Heart right ventricle (tissue), 16 donors: ENCODE data around the gene CAPN10. TPM values are rescaled to one million over a fixed set of nuclear protein-coding genes. Genes with fewer than 3 reads are reported as not detected.

Experiments
- ATAC-seq, 8 donors: fragments of 200-7000 bp; cut with Tn5 transposase; one replicate each; pipeline ENCODE4 v1.9.1; 2020; ENCODE audit warnings: mild to moderate bottlenecking in 8 of 8, moderate library complexity in 8 of 8, moderate number of reproducible peaks in 1 of 8
- DNase-seq, 2 donors: peaks; one replicate each; pipeline ENCODE4 v3.0.0-alpha.2; 2020
- H3K27ac ChIP-seq, 10 donors: fragments of 200-600 bp; sonication (generic) in 2 of 10; one replicate each; pipeline versions ENCODE4 v1.5.0 to v1.8.0; 2020 to 2022; ENCODE audit warnings: mild to moderate bottlenecking in 3 of 10
- H3K27me3 ChIP-seq, 7 donors: fragments of 200-600 bp; one replicate each; pipeline ENCODE4 v1.8.0; 2021 to 2022; ENCODE audit warnings: mild to moderate bottlenecking in 2 of 7
- H3K36me3 ChIP-seq, 9 donors: fragments of 200-600 bp; sonication (generic) in 1 of 9; one replicate each; pipeline versions ENCODE4 v1.5.0 to v1.8.0; 2020 to 2022; ENCODE audit warnings: mild to moderate bottlenecking in 2 of 9
- H3K4me1 ChIP-seq, 9 donors: fragments of 200-600 bp; sonication (generic) in 1 of 9; one replicate each; pipeline versions ENCODE4 v1.5.0 to v1.8.0; 2020 to 2022; ENCODE audit warnings: mild to moderate bottlenecking in 4 of 9
- H3K4me3 ChIP-seq, 10 donors: fragments of 200-600 bp; sonication (generic) in 2 of 10; one replicate each; pipeline versions ENCODE4 v1.5.0 to v1.8.0; 2020 to 2022; ENCODE audit warnings: mild to moderate bottlenecking in 7 of 10, moderate library complexity in 2 of 10
- H3K9me3 ChIP-seq, 11 donors: fragments of 200-600 bp in 10 of 11; sonication (generic) in 2 of 11; one replicate each; pipeline versions ENCODE4 v1.5.0 to v1.8.0; 2013 to 2022; ENCODE audit warnings: mild to moderate bottlenecking in 2 of 11, control low read depth in 1 of 11, moderate library complexity in 1 of 11
- CTCF ChIP-seq, 9 donors: fragments of 200-600 bp; sonication (generic) in 2 of 9; IDR thresholded peaks; one replicate each; pipeline versions ENCODE4 v1.5.0 to v1.8.0; 2021 to 2022; ENCODE audit warnings: antibody characterized with exemption in 9 of 9, mild to moderate bottlenecking in 5 of 9, moderate library complexity in 1 of 9
- WGBS, 2 donors: extraction: QIAGEN DNeasy Blood & Tissue Kit; methylation state at CpG; one replicate each; pipeline ENCODE4 v1.1.7; 2013; ENCODE audit warnings: inconsistent platforms in 1 of 2; 5-methylcytosine and 5-hydroxymethylcytosine counted together
- intact Hi-C, 10 donors: fragments of 100-400 bp; cut with DNase I; formaldehyde crosslinking; loops; one replicate each; pipeline versions ENCODE4 v1.11.1 to v1.14.2; 2022
- polyA plus RNA-seq, 2 donors: library from polyadenylated mRNA; stranded (reverse); fragments of 200-250 nt; gene quantifications; one replicate each; pipeline ENCODE4 v1.2.3, GENCODE V29; 2013
- total RNA-seq, 10 donors: library from RNA; stranded (reverse); fragmentation: NEBNext Ultra II Directional in 3 of 10; extraction: Animal tissue kit (Norgen Biotek cat#: 25700) in 3 of 10; gene quantifications; one replicate each; pipeline versions ENCODE4 v1.2.1 to v1.2.4, GENCODE V29; 2021 to 2023
- donor health status: Arrhythmogenic right ventricular cardiomyopathy.
- donor health status: ischemic (EF 13 %, LVEDD 7.1; RV severe dilation, severe dysfunction).
- donor health status: healthy with polysubstance abuse.
- donor health status: DM: no; HTN: yes; CAD: no.
- donor health status: DM: no; HTN: no; CAD: no.
- donor health status: ischemic (EF 25% LVEDD 6.9; RV normal size, moderate dysfunction).
- donor health status: ischemic (EF 25% LVEDD 5.7; RV mildly dilated, moderate dysfunction).
- donor health status: healthy.
- donor health status: DM: yes; HTN: yes; CAD: no.
- donor health status: Ischemic cardiomyopathy.
- donor health status: ischemic (EF 35%, LVEDD 5.7; RV mildly dilated, moderate dysfunction).
- donor health status: nonischemic (EF 11% LVEDD 7.7; RV severe dilation, severe dysfunction).
- donor health status: DM: yes; HTN: yes; CAD: no.
- donor health status: PGD.
- donor health status: ischemic (EF 29% LVEDD 5.4; RV normal size, mild dysfunction).
- donor health status: nonischemic (EF 23%, LVEDD 6.1; RV moderate dilation, normal function).

The CAPN10 gene
- total and polyA plus RNA-seq, 12 donors = 16.8 to 89.5 (median 21.0) TPM

GRCh38 chr2:240626531-240627300, 40.2 kb downstream of the CAPN10 start:
- Histone ChIP-seq H3K4me1 (peaks cover 0 to 47% (median 0%) of the 10 kb centered on the region in 9 donors), H3K4me3 (no peak overlapping the region), H3K36me3 (peaks cover 0 to 8% (median 0%) of the 10 kb centered on the region in 9 donors), H3K9me3 (no peaks in the 10 kb centered on the region), H3K27ac (peak overlapping the region in 1 of 10 donors; percentile 74), H3K27me3 (no peaks in the 10 kb centered on the region)
- no peak for TF ChIP-seq CTCF (IDR thresholded peaks at IDR 0.05)
- 51 to 59% methylated on average over 20 to 21 of the region's 21 CpGs for WGBS, 2 donors
- intact Hi-C loops = no loop called here
- DNase-seq = no peak
- ATAC-seq = peak in 1 of 8 donors; percentile 30

GRCh38 chr2:240627736-240628506, 41.4 kb downstream of the CAPN10 start:
- Histone ChIP-seq H3K27me3 (no peaks in the 10 kb centered on the region), H3K9me3 (no peaks in the 10 kb centered on the region), H3K4me1 (peaks cover 0 to 35% (median 0%) of the 10 kb centered on the region in 9 donors), H3K4me3 (no peak overlapping the region), H3K36me3 (peaks cover 0 to 8% (median 0%) of the 10 kb centered on the region in 9 donors), H3K27ac (no peak overlapping the region)
- ATAC-seq = no peak
- 90% methylated on average over 17 of the region's 17 CpGs for WGBS, 2 donors
- intact Hi-C loops = no loop called here
- DNase-seq = no peak
- no peak for TF ChIP-seq CTCF (IDR thresholded peaks at IDR 0.05)

- DNase-seq = no peak
- no peak overlapping the region for H3K4me3 ChIP-seq
- intact Hi-C loops = no loop called here
- no peak overlapping the region for H3K27ac ChIP-seq
- ATAC-seq = no peak
- H3K27me3 ChIP-seq = no peaks in the 10 kb centered on the region
- TF ChIP-seq CTCF (IDR thresholded peaks at IDR 0.05) = no peak
- peaks cover 0 to 32% (median 0%) of the 10 kb centered on the region in 9 donors for H3K4me1 ChIP-seq
- peaks cover 0 to 8% (median 0%) of the 10 kb centered on the region in 9 donors for H3K36me3 ChIP-seq
- WGBS, 2 donors = 80 to 82% methylated on average over 7 of the region's 7 CpGs
- H3K9me3 ChIP-seq = peaks cover 0 to 5% (median 1%) of the 10 kb centered on the region in 11 donors
These were observed 41.9 kb downstream of the CAPN10 start for GRCh38 chr2:240628507-240628807.

- Histone ChIP-seq H3K4me1 (peaks cover 0 to 26% (median 0%) of the 10 kb centered on the region in 9 donors), H3K9me3 (peaks cover 0 to 10% (median 7%) of the 10 kb centered on the region in 11 donors), H3K4me3 (no peak overlapping the region), H3K27me3 (no peaks in the 10 kb centered on the region), H3K27ac (no peak overlapping the region), H3K36me3 (peaks cover 0 to 8% (median 0%) of the 10 kb centered on the region in 9 donors)
- ATAC-seq (no peak), DNase-seq (no peak)
- intact Hi-C loops = no loop called here
- no peak for TF ChIP-seq CTCF (IDR thresholded peaks at IDR 0.05)
- 63 to 64% methylated on average over 20 of the region's 20 CpGs for WGBS, 2 donors
These were observed 42.5 kb downstream of the CAPN10 start for GRCh38 chr2:240628808-240629618.
